HepG2 (cell line): Measurements from ENCODE around the gene H6PD. TPM values are rescaled to one million over a fixed set of nuclear protein-coding genes. Genes with fewer than 3 reads are reported as not detected.

Experiments used
- CHD4 ChIP-seq: fragments of 200-600 bp; sonication (generic); IDR thresholded peaks from 2 replicates; pipeline ENCODE4 v1.7.0; 2017; ENCODE audit warnings: mild to moderate bottlenecking, low read length, borderline replicate concordance
- GATAD2A ChIP-seq: IDR thresholded peaks from 2 replicates; pipeline ENCODE4 v1.6.1; 2016
- HIVEP1 ChIP-seq: sonication (generic); formaldehyde crosslinking; IDR thresholded peaks from 2 replicates; pipeline ENCODE4 v1.4.0; 2020; ENCODE audit warnings: mild to moderate bottlenecking, missing genetic modification reagents
- SMC3 ChIP-seq: IDR thresholded peaks from 2 replicates; pipeline ENCODE4 v1.6.1; 2011; ENCODE audit warnings: low read length, improper control_type of control experiment
- ZBTB7B ChIP-seq: sonication (generic); formaldehyde crosslinking; IDR thresholded peaks from 2 replicates; pipeline ENCODE4 v1.4.0; 2020; ENCODE audit warnings: missing genetic modification reagents
- ZNF781 ChIP-seq: sonication (generic); formaldehyde crosslinking; IDR thresholded peaks from 2 replicates; pipeline ENCODE4 v1.5.1; 2020; ENCODE audit warnings: borderline replicate concordance, mild to moderate bottlenecking, missing genetic modification reagents; ENCODE audit errors: not compliant biosample characterization
- ZSCAN21 ChIP-seq: sonication (generic); formaldehyde crosslinking; IDR thresholded peaks from 2 replicates; pipeline ENCODE4 v1.8.0; 2022; ENCODE audit warnings: mild to moderate bottlenecking, missing genetic modification reagents, moderate library complexity, borderline replicate concordance
- polyA plus RNA-seq, 8 experiments: library from polyadenylated mRNA; depleted of rRNA in 3 of 8; stranded (reverse) in 7 of 8; unstranded in 1 of 8; fragments of >200 nt; fragmentation: Illumina TruSeq in 4 of 8; extraction: Trizol in 4 of 8; gene quantifications; 2 replicates each; pipeline versions ENCODE4 v1.2.1 to v1.2.3, GENCODE V29; 2011 to 2016; ENCODE audit warnings: low read depth in 4 of 8, missing spikeins in 1 of 8, mixed read lengths in 1 of 8; ENCODE audit not compliant: insufficient read depth in 1 of 8
- total RNA-seq, 5 experiments: library from RNA; depleted of rRNA; stranded (reverse); fragments of >200 nt; fragmentation: Illumina TruSeq; extraction: Trizol; gene quantifications; 2 replicates each; pipeline ENCODE4 v1.2.3, GENCODE V29; 2016; ENCODE audit warnings: low read depth in 1 of 5
- TF ChIP-seq, protein P1 (sequence below): IDR thresholded peaks from 2 replicates; pipeline ENCODE4 v1.4.0; 2020; ENCODE audit warnings: mild to moderate bottlenecking, missing genetic modification reagents

The H6PD gene
- total and polyA plus RNA-seq, 2 of the 13 experiments (the other 11 are each of a cell fraction or from before 2014, with no cell fraction given) = 9.3 to 14.1 TPM

DNA sequence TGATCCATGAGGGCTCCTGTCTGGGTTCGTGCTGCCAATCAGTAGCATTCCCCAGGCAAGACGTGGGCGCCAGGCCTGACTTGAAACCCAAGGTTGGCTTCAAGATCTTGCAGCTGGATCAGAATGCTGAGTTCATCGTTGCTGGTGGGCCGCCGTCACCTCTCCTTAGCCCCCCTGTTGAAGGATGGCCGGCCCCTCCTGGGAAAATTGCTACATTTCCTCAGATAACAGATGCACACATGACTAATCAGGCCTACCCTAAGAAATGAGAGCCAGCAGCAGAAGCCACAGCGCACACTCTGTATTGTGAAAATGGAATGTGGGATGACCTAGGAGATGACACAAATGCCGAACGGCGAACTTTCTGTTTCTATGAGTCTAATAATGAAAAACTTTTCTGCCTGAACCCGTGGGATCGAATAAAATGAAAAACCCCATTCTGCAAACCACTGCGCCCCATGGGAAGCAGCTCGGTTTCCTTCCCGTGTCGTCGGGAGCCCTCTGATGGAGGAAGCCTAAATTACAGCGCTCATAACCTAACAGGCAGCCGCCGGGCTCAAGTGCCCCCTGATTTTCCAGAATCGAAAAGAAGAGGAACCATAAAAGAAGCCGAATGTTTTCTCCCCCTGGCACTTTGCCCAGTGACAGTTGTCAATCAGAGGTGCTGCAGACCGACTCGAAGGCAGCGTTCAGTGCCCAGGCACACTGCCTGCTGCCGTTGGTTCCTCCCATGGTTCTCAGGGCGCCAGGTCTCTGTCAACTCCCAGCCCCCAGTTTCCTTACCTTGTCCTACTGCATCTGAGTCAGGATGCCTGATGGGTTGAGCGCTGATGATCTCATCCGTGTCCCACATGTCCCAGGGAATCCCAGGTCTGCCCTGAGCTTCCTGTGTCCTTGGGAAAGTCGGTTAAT is 38.2 kb upstream of the H6PD start (continued):
- TF ChIP-seq, protein P1, sequence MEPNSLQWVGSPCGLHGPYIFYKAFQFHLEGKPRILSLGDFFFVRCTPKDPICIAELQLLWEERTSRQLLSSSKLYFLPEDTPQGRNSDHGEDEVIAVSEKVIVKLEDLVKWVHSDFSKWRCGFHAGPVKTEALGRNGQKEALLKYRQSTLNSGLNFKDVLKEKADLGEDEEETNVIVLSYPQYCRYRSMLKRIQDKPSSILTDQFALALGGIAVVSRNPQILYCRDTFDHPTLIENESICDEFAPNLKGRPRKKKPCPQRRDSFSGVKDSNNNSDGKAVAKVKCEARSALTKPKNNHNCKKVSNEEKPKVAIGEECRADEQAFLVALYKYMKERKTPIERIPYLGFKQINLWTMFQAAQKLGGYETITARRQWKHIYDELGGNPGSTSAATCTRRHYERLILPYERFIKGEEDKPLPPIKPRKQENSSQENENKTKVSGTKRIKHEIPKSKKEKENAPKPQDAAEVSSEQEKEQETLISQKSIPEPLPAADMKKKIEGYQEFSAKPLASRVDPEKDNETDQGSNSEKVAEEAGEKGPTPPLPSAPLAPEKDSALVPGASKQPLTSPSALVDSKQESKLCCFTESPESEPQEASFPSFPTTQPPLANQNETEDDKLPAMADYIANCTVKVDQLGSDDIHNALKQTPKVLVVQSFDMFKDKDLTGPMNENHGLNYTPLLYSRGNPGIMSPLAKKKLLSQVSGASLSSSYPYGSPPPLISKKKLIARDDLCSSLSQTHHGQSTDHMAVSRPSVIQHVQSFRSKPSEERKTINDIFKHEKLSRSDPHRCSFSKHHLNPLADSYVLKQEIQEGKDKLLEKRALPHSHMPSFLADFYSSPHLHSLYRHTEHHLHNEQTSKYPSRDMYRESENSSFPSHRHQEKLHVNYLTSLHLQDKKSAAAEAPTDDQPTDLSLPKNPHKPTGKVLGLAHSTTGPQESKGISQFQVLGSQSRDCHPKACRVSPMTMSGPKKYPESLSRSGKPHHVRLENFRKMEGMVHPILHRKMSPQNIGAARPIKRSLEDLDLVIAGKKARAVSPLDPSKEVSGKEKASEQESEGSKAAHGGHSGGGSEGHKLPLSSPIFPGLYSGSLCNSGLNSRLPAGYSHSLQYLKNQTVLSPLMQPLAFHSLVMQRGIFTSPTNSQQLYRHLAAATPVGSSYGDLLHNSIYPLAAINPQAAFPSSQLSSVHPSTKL (CRISPR knock-in tag) = peak; percentile 58
- TF ChIP-seq CHD4 (no peak), HIVEP1 (CRISPR knock-in tag) (peak; percentile 89), SMC3 (peak; percentile 67), ZBTB7B (CRISPR knock-in tag) (peak; percentile 17; the same call in 1 of the 2 replicates), ZNF781 (CRISPR knock-in tag) (no peak), ZSCAN21 (CRISPR knock-in tag) (no peak), GATAD2A (CRISPR knock-in tag) (peak; percentile 34; the same call in 1 of the 2 replicates)
